ENCODE results near the gene BEND3.
"Not testable (repeated sequence)": the region's sequence is repeated elsewhere in the genome, so short reads cannot be mapped to it uniquely, and the experiment has no call there.

BEND3 gene

GRCh38 chr6:107122748-107123147, 7.4 kb upstream of the BEND3 start:
- H3K4me1 ChIP-seq = no peaks in the 10 kb centered on the region
- no peak overlapping the region for H3K4me3 ChIP-seq (ENCODE audit: low read depth, low read length)
- no peaks in the 10 kb centered on the region for H3K36me3 ChIP-seq
- TF ChIP-seq CTCF (IDR thresholded peaks at IDR 0.05; ENCODE audit: low read depth, low read length) = no peak
- no peak for DNase-seq
- no peaks in the 10 kb centered on the region; the same call in 1 of the 2 replicates for H3K9me3 ChIP-seq
- no peaks in the 10 kb centered on the region for H3K27me3 ChIP-seq

- no peak for TF ChIP-seq CTCF (IDR thresholded peaks at IDR 0.05; ENCODE audit: low read depth, low read length)
- no peak for DNase-seq
- no peaks in the 10 kb centered on the region for H3K36me3 ChIP-seq
Measured at GRCh38 chr6:107121964-107122495, 6.7 kb upstream of the BEND3 start.

GRCh38 chr6:107121266-107121665, 6.0 kb upstream of the BEND3 start:
- no peaks in the 10 kb centered on the region for H3K36me3 ChIP-seq
- no peaks in the 10 kb centered on the region for H3K27me3 ChIP-seq
- no peak overlapping the region for H3K4me3 ChIP-seq (ENCODE audit: low read depth, low read length)
- H3K4me1 ChIP-seq = no peaks in the 10 kb centered on the region
- TF ChIP-seq CTCF (IDR thresholded peaks at IDR 0.05; ENCODE audit: low read depth, low read length) = no peak
- H3K9me3 ChIP-seq = no peaks in the 10 kb centered on the region; the same call in 1 of the 2 replicates
- DNase-seq = no peak

More at GRCh38 chr6:107121964-107122495, 6.7 kb upstream of the BEND3 start:
- Histone ChIP-seq H3K27me3 (no peaks in the 10 kb centered on the region), H3K9me3 (no peaks in the 10 kb centered on the region; the same call in 1 of the 2 replicates), H3K4me1 (no peaks in the 10 kb centered on the region), H3K4me3 (ENCODE audit: low read depth, low read length) (no peak overlapping the region)

GRCh38 chr6:107120404-107120803, 5.1 kb upstream of the BEND3 start:
- no peak overlapping the region for H3K4me3 ChIP-seq (ENCODE audit: low read depth, low read length)
- no peaks in the 10 kb centered on the region; the same call in 1 of the 2 replicates for H3K9me3 ChIP-seq
- no peak for DNase-seq
- no peaks in the 10 kb centered on the region for H3K36me3 ChIP-seq
- H3K4me1 ChIP-seq = no peaks in the 10 kb centered on the region
- TF ChIP-seq CTCF (IDR thresholded peaks at IDR 0.05; ENCODE audit: low read depth, low read length) = no peak
- H3K27me3 ChIP-seq = no peaks in the 10 kb centered on the region

GRCh38 chr6:107118976-107119375, 3.7 kb upstream of the BEND3 start:
- no peaks in the 10 kb centered on the region for H3K36me3 ChIP-seq
- H3K9me3 ChIP-seq = no peaks in the 10 kb centered on the region; the same call in 1 of the 2 replicates
- H3K4me3 ChIP-seq (ENCODE audit: low read depth, low read length) = no peak overlapping the region
- no peak for DNase-seq
- no peak for TF ChIP-seq CTCF (IDR thresholded peaks at IDR 0.05; ENCODE audit: low read depth, low read length)
- no peaks in the 10 kb centered on the region for H3K27me3 ChIP-seq
- no peaks in the 10 kb centered on the region for H3K4me1 ChIP-seq

GRCh38 chr6:107118540-107118939, 3.2 kb upstream of the BEND3 start:
- not testable (repeated sequence) for H3K4me3 ChIP-seq (ENCODE audit: low read depth, low read length); H3K27me3 ChIP-seq; H3K36me3 ChIP-seq

More at GRCh38 chr6:107118540-107118939, 3.2 kb upstream of the BEND3 start:
- H3K4me1 ChIP-seq, DNase-seq, H3K9me3 ChIP-seq: not testable (repeated sequence)
